Fibroblast of mammary gland (primary cell): ENCODE results near the gene IDH3B.
A peak's percentile ranks its signal among the peaks of the same experiment; 100 is the strongest.

Source experiments
- DNase-seq: peaks from one replicate; pipeline ENCODE4 v3.0.0-alpha.2; 2010; ENCODE audit warnings: low read depth
- H3K4me3 ChIP-seq: 2 replicates; pipeline ENCODE4 v1.5.1; 2011; ENCODE audit warnings: low read depth, mild to moderate bottlenecking, low read length, moderate library complexity; ENCODE audit not compliant: control insufficient read depth
- TF ChIP-seq, protein P1 (sequence below): conservative IDR thresholded peaks from 2 replicates; pipeline ENCODE4 v1.5.1; 2011; ENCODE audit warnings: low read depth, low read length, inconsistent platforms; ENCODE audit not compliant: control insufficient read depth, insufficient read depth

IDH3B gene

DNA sequence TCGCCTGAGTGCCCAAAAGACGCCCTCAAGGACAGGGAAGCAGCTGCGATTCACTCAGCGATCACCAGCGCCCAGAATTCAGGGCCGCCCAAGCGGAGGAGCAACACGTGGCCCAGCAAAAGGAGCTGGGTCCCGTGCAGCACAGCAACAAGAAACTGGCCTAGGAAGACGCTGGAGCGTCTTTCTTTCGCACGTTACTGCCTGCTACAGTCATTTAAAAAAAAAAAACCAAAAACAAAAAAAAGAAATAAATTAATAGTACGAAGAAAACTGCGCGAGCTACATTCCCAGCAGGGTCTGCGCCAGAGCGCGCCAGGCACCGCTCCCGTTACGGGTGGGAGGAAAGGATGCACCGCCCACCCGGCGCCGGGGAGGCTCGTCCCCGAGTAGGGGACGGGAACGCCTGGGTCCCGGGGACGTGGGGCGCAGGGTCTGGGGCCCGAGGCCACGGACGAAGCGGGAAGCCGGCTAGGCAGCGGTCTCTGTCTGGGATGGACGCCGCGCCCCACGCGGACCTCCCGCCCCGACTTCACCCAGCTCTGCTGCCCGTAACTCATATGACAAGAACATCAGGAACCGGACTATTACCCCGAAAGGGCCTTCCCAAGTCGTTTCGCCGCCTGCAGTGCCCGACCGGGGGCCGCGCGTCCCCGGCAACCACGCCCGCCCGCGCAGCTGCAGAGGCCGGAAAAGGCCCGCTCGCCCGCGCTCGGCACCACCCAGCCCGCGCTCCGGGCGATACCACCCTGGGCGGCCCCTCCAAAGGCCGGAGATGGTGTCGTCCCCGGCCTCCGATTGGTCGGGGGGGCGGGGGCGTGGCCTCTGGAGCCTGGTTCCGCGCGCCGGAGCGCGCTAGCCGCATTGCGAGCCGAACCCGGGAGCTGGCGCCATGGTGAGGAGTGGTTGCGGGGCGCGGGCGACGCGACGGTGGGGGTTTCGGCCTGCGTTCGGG is 12.0 kb downstream of the IDH3B start, which contains the start of gene NOP56:
Gene NOP56, plus strand, starts transcription at position 861 of the 952 bp plus-strand sequence. Its CDS starts 29 bp downstream, at position 890.
- TF ChIP-seq, protein P1, sequence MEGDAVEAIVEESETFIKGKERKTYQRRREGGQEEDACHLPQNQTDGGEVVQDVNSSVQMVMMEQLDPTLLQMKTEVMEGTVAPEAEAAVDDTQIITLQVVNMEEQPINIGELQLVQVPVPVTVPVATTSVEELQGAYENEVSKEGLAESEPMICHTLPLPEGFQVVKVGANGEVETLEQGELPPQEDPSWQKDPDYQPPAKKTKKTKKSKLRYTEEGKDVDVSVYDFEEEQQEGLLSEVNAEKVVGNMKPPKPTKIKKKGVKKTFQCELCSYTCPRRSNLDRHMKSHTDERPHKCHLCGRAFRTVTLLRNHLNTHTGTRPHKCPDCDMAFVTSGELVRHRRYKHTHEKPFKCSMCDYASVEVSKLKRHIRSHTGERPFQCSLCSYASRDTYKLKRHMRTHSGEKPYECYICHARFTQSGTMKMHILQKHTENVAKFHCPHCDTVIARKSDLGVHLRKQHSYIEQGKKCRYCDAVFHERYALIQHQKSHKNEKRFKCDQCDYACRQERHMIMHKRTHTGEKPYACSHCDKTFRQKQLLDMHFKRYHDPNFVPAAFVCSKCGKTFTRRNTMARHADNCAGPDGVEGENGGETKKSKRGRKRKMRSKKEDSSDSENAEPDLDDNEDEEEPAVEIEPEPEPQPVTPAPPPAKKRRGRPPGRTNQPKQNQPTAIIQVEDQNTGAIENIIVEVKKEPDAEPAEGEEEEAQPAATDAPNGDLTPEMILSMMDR: no peak
- H3K4me3 ChIP-seq: peak within 1 kb of the TSS; percentile 100
- peak; percentile 86 for DNase-seq

DNA sequence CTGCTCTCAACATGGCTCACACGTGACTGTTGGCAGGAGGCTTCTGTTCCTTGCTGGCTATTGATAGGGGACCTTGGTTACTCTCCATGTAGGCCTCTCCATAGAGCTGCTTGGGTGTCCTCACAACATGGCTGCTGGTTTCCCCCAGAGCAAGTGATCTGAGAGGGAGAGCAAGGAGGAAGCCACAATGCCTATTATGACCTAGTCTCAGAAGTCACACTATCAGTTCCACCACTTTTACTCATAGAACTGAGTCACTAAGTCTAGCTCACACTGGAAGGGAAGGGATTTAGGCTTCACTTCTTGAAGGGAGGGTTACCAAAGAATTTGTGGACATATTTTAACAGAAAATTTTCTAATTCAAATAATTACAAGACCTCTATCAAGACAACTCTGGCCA is 20.3 kb downstream of the IDH3B start:
- TF ChIP-seq, protein P1: no peak
- no peak for DNase-seq
- H3K4me3 ChIP-seq: no peak overlapping the region

DNA sequence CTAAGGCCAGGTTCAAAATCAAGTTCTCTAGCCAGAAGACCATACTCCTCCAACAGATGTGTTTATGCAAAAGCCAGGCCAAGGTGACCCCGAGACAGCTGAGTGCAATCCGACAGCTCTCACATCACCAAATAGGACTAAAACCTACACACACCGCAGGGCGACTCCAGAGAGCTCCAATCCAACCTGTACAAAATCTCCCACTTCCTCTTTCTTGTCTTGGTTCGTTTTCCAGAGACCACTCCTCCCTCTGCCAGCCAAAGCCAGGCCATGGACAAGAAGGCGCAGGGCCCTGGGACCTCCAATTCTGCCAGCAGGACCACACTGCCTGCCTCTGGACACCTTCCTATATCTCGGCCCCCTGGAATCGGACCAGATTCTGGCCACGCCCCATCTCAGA is 23.1 kb downstream of the IDH3B start:
- no peak overlapping the region for H3K4me3 ChIP-seq
- DNase-seq: no peak
- TF ChIP-seq, protein P1: no peak

DNA sequence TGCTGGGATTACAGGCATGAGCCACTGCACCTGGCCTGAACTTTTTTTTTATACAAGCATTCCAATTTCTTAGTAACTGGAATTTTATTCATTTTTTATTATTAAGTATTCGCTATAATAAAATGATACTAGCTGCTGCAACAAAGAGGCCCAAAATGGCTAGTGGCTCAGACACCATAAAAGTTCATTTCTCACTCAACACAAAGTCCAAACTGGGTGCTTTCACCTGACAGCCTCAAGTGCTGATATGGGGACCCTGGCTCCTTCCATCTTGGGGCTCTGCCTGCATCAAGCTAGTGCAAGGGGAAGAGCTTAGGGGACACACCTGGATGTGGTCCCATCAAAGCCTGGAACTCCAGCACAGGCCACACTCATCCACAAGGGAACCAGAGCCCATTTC is 23.8 kb downstream of the IDH3B start:
- no peak for DNase-seq
- no peak overlapping the region for H3K4me3 ChIP-seq
- TF ChIP-seq, protein P1: no peak

DNA sequence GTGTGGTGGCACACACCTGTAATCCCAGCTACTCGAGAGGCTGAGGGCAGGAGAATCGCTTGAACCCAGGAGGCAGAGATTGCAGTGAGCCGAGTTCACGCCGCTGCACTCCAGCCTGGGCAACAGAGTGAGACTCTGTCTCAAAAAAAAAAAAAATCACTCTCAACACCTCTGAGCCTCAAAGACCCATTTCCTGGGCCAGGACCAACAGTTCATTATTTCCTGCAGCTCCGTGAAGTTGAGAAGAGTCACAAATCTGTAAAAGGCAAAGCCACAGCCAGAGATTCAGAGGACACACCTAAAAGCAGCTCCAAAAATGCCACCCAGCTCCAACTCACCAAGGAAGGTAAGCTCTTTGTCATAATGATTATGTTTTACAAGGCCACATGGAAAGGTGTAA is 26.8 kb downstream of the IDH3B start:
- TF ChIP-seq, protein P1: no peak
- H3K4me3 ChIP-seq: no peak overlapping the region
- no peak for DNase-seq

DNA sequence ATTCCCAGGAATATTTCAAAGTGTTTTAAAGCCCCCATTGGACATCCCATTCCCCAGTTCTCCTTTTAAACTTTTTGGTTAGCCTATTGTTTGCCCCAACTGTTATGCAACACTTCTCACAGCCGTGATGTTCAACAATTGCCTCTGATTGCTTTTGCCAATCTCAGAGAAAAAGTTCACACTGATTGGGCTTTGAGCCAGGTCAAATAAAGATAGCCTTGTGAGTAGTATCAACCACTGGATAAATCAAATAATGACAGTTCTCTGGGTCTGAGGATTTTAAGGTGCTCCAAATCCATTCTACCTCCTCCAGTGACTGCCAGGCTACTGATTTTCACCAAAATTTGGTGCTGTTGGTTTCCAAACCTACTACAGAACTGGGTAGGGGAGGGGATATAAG is 30.6 kb downstream of the IDH3B start:
- H3K4me3 ChIP-seq: no peak overlapping the region
- no peak for DNase-seq
- TF ChIP-seq, protein P1: no peak

DNA sequence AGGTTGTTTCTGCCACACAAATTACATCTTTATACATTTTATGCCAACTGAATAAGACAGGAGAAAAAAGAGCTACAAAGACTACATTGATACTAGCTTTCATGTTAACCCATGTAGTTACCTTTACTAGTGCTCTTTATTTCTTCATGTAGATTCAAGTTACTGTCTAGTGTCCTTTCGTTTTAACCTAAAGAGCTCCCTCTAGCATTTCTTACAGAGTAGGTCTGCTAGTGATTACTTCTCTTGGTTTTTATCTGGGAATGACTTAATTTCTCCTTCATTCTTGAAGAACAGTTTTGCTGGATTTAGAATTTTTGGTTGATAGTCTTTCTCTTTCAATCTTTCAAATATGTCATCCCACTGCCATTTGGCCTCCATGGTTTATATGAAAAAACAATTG is 32.8 kb downstream of the IDH3B start:
- peak; percentile 37 for DNase-seq
- no peak overlapping the region for H3K4me3 ChIP-seq
- TF ChIP-seq, protein P1: no peak
